SK-N-SH (cell line): Measurements from ENCODE around the gene MXD3. TPM values are rescaled to one million over a fixed set of nuclear protein-coding genes. Genes with fewer than 3 reads are reported as not detected.

Experiments used
- CTCF ChIA-PET: fragments of 300-600, 350-600 bp; formaldehyde crosslinking; extraction: SDS; loops from one replicate; lab custom pipeline; 2021; lab: Yijun Ruan, JAX
- POLR2A ChIA-PET: fragments of 350-600 bp; sonication (Branson Sonifier 250); formaldehyde crosslinking; extraction: SDS; loops from one replicate; lab custom pipeline; 2020; ENCODE audit warnings: antibody characterized with exemption, inconsistent platforms; lab: Yijun Ruan, JAX
- DNase-seq: peaks from one replicate; pipeline ENCODE4 v3.0.0; 2012
- H2AFZ ChIP-seq: fragments of 200-600 bp; sonication (generic); 2 replicates; pipeline ENCODE4 v1.8.1; 2016; ENCODE audit warnings: antibody characterized with exemption, mild to moderate bottlenecking, low read depth
- H3F3A ChIP-seq: fragments of 200-600 bp; sonication (generic); replicated peaks from 2 replicates; pipeline ENCODE3; 2016; ENCODE audit warnings: antibody characterized with exemption, mild to moderate bottlenecking; ENCODE audit not compliant: insufficient read depth
- H3K27ac ChIP-seq, 2 experiments: fragments of 200-500 bp in 1 of 2; fragments of 200-600 bp in 1 of 2; sonication (Bioruptor generic) in 1 of 2; sonication (generic), shearing (Covaris generic) in 1 of 2; 2 replicates each; pipeline versions ENCODE4 v1.5.1 to v1.6.1; 2014 to 2016; ENCODE audit warnings: low read depth in 2 of 2, inconsistent platforms in 1 of 2, low read length in 1 of 2, mild to moderate bottlenecking in 1 of 2, mixed read lengths in 1 of 2
- H3K27me3 ChIP-seq: fragments of 200-600 bp; sonication (generic), shearing (Covaris generic); 2 replicates; pipeline ENCODE4 v1.6.1; 2016; ENCODE audit warnings: mixed run types; ENCODE audit not compliant: insufficient read depth
- H3K36me3 ChIP-seq, 2 experiments: fragments of 200-500 bp in 1 of 2; fragments of 200-600 bp in 1 of 2; sonication (Bioruptor generic) in 1 of 2; sonication (generic) in 1 of 2; replicated peaks in 1 of 2; 2 replicates each; pipeline versions ENCODE3 to v1.5.1; 2014 to 2016; ENCODE audit warnings: low read length in 1 of 2, mild to moderate bottlenecking in 1 of 2; ENCODE audit not compliant: insufficient read depth in 2 of 2, control insufficient read depth in 1 of 2
- H3K4me1 ChIP-seq, 2 experiments: fragments of 200-500 bp in 1 of 2; fragments of 200-600 bp in 1 of 2; sonication (Bioruptor generic) in 1 of 2; sonication (generic), shearing (Covaris generic) in 1 of 2; 2 replicates each; pipeline versions ENCODE4 v1.5.1 to v1.6.1; 2014 to 2016; ENCODE audit warnings: low read depth in 1 of 2, low read length in 1 of 2, mixed run types in 1 of 2; ENCODE audit not compliant: insufficient read depth in 2 of 2, control insufficient read depth in 1 of 2
- H3K4me2 ChIP-seq: fragments of 200-600 bp; sonication (generic), shearing (Covaris generic); 2 replicates; pipeline ENCODE4 v1.6.1; 2017; ENCODE audit warnings: mixed run types
- H3K4me3 ChIP-seq, 2 experiments: fragments of 200-500 bp in 1 of 2; fragments of 200-600 bp in 1 of 2; sonication (Bioruptor generic) in 1 of 2; sonication (generic), shearing (Covaris generic) in 1 of 2; 2 replicates each; pipeline versions ENCODE4 v1.5.1 to v1.8.1; 2014 to 2016; ENCODE audit warnings: low read depth in 2 of 2, inconsistent platforms in 1 of 2, low read length in 1 of 2, mild to moderate bottlenecking in 1 of 2, mixed read lengths in 1 of 2, moderate library complexity in 1 of 2
- H3K79me2 ChIP-seq: fragments of 200-600 bp; sonication (generic); 2 replicates; pipeline ENCODE4 v1.8.1; 2017; ENCODE audit warnings: mild to moderate bottlenecking; ENCODE audit not compliant: insufficient read depth
- H3K9ac ChIP-seq: fragments of 200-600 bp; sonication (generic); 2 replicates; pipeline ENCODE4 v1.6.1; 2017; ENCODE audit warnings: mixed run types
- H3K9me2 ChIP-seq: fragments of 200-600 bp; sonication (generic); 2 replicates; pipeline ENCODE4 v1.6.1; 2017; ENCODE audit warnings: mixed run types
- H3K9me3 ChIP-seq: fragments of 200-600 bp; sonication (generic); 2 replicates; pipeline ENCODE4 v1.6.1; 2017; ENCODE audit warnings: mixed run types, mild to moderate bottlenecking, moderate library complexity
- H4K20me1 ChIP-seq: fragments of 200-600 bp; sonication (generic); 2 replicates; pipeline ENCODE4 v1.6.1; 2017; ENCODE audit warnings: mild to moderate bottlenecking, mixed run types; ENCODE audit not compliant: insufficient read depth
- CHD2 ChIP-seq: fragments of 150-350 bp; IDR thresholded peaks from 2 replicates; pipeline ENCODE4 v1.6.1; 2018; ENCODE audit warnings: low read length; ENCODE audit not compliant: partially characterized antibody
- ELF1 ChIP-seq: IDR thresholded peaks from 2 replicates; pipeline ENCODE4 v1.4.0; 2012
- EP300 ChIP-seq, 2 experiments: IDR thresholded peaks; 2 replicates each; pipeline versions ENCODE4 v1.4.0 to v1.6.1; 2012; ENCODE audit warnings: borderline replicate concordance in 1 of 2, low read depth in 1 of 2, low read length in 1 of 2
- FOSL2 ChIP-seq: IDR thresholded peaks from 2 replicates; pipeline ENCODE4 v1.4.0; 2012; ENCODE audit warnings: low read depth, mild to moderate bottlenecking, moderate library complexity, borderline replicate concordance
- FOXJ3 ChIP-seq: sonication (generic); formaldehyde crosslinking; IDR thresholded peaks from 2 replicates; pipeline ENCODE4 v1.5.1; 2020; ENCODE audit warnings: mild to moderate bottlenecking, missing genetic modification reagents
- FOXM1 ChIP-seq: IDR thresholded peaks from 2 replicates; pipeline ENCODE4 v1.4.0; 2012; ENCODE audit warnings: low read depth, mild to moderate bottlenecking
- GABPA ChIP-seq: IDR thresholded peaks from 2 replicates; pipeline ENCODE4 v1.4.0; 2012; ENCODE audit warnings: low read depth, mild to moderate bottlenecking
- GATA2 ChIP-seq: sonication (generic); formaldehyde crosslinking; IDR thresholded peaks from 2 replicates; pipeline ENCODE4 v1.5.0; 2020; ENCODE audit warnings: mild to moderate bottlenecking, missing genetic modification reagents
- IRF3 ChIP-seq: fragments of 150-350 bp; IDR thresholded peaks from 2 replicates; pipeline ENCODE4 v1.6.1; 2016; ENCODE audit warnings: mild to moderate bottlenecking, low read depth, low read length
- MAX ChIP-seq: IDR thresholded peaks from 2 replicates; pipeline ENCODE4 v1.4.0; 2012; ENCODE audit warnings: low read depth
- RCOR1 ChIP-seq: fragments of 150-350 bp; IDR thresholded peaks from 2 replicates; pipeline ENCODE4 v1.6.1; 2017; ENCODE audit warnings: antibody characterized with exemption, low read length
- RFX5 ChIP-seq: IDR thresholded peaks from 2 replicates; pipeline ENCODE4 v1.6.1; 2012; ENCODE audit warnings: mild to moderate bottlenecking, improper control_type of control experiment, low read length
- RXRA ChIP-seq: IDR thresholded peaks from 2 replicates; pipeline ENCODE4 v1.4.0; 2012; ENCODE audit warnings: low read depth, mild to moderate bottlenecking, borderline replicate concordance
- TCF12 ChIP-seq: IDR thresholded peaks from 2 replicates; pipeline ENCODE4 v1.4.0; 2012
- YY1 ChIP-seq: IDR thresholded peaks from 2 replicates; pipeline ENCODE4 v1.4.0; 2012; ENCODE audit warnings: low read depth, mild to moderate bottlenecking
- ZBTB33 ChIP-seq: IDR thresholded peaks from 2 replicates; pipeline ENCODE4 v1.4.0; 2012; ENCODE audit warnings: low read depth, borderline replicate concordance
- WGBS: methylation state at CpG from one replicate; pipeline ENCODE4 v1.1.6; 2017; ENCODE audit warnings: low lambda C conversion rate; 5-methylcytosine and 5-hydroxymethylcytosine counted together
- polyA plus RNA-seq, 3 experiments: library from polyadenylated mRNA; depleted of rRNA; stranded (reverse); fragments of >200 nt; gene quantifications; 2 replicates each; pipeline ENCODE4 v1.2.3, GENCODE V29; 2012

The MXD3 gene
- polyA plus RNA-seq, 1 of the 3 experiments (the other 2 are of a cell fraction), result 22.6 TPM

GRCh38 chr5:177275883-177276282, 35.8 kb downstream of the MXD3 start:
- Histone ChIP-seq H3F3A (no peaks in the 10 kb centered on the region), H3K79me2 (no peaks in the 10 kb centered on the region), H3K4me1 (peaks cover 0 to 1% of the 10 kb centered on the region in 2 experiments; a peak in 1 of 4 replicates), H3K27ac (no peak overlapping the region), H3K9me3 (no peaks in the 10 kb centered on the region), H2AFZ (no peak overlapping the region), H3K27me3 (no peaks in the 10 kb centered on the region), H3K9me2 (no peaks in the 10 kb centered on the region), H3K36me3 (peaks cover 38 to 49% of the 10 kb centered on the region in 2 experiments), H3K4me2 (no peak overlapping the region), H3K9ac (no peak overlapping the region), H4K20me1 (no peaks in the 10 kb centered on the region), H3K4me3 (no peak overlapping the region)
- ChIA-PET CTCF (no interaction called here), POLR2A (no interaction called here)
- TF ChIP-seq YY1 (no peak), GABPA (no peak), RFX5 (no peak), FOXJ3 (no peak), IRF3 (no peak), RCOR1 (no peak), EP300 (IDR thresholded peaks at IDR 0.05; ENCODE audit: borderline replicate concordance in 1 of 2, low read depth in 1 of 2, low read length in 1 of 2) (no peak), FOXM1 (no peak), CHD2 (no peak), RXRA (no peak), MAX (no peak)
- WGBS, result 91% methylated on average over 6 of the region's 6 CpGs
- DNase-seq, result no peak

- no peak for DNase-seq
- TF ChIP-seq ZBTB33, result no peak
- no peak for TF ChIP-seq IRF3
- no peak for TF ChIP-seq ELF1
- no peak for TF ChIP-seq TCF12
- TF ChIP-seq FOSL2, result no peak
- TF ChIP-seq GATA2 (CRISPR knock-in tag), result no peak
- TF ChIP-seq FOXJ3, result no peak
- CTCF ChIA-PET, result interaction anchor here (1.2 to 2.3 kb wide), 4 partner anchors 24 to 199 kb away, joined by 3 to 6 read pairs (median 5); no protein-coding TSS in a partner anchor
Observed at GRCh38 chr5:177271113-177271512, 40.6 kb downstream of the MXD3 start.

More at GRCh38 chr5:177271113-177271512, 40.6 kb downstream of the MXD3 start:
- Histone ChIP-seq H2AFZ (no peak overlapping the region), H3F3A (no peaks in the 10 kb centered on the region), H3K27ac (no peak overlapping the region), H4K20me1 (no peaks in the 10 kb centered on the region), H3K9me3 (no peaks in the 10 kb centered on the region), H3K36me3 (peaks cover 49 to 64% of the 10 kb centered on the region in 2 experiments), H3K9ac (no peak overlapping the region), H3K79me2 (no peaks in the 10 kb centered on the region), H3K4me2 (no peak overlapping the region), H3K9me2 (no peaks in the 10 kb centered on the region), H3K4me1 (peaks cover 0 to 12% of the 10 kb centered on the region in 2 experiments; a peak in 1 of 4 replicates), H3K4me3 (no peak overlapping the region), H3K27me3 (no peaks in the 10 kb centered on the region)
- POLR2A ChIA-PET, result no interaction called here
- 96% methylated on average over 4 of the region's 4 CpGs for WGBS
